ENCODE results near the gene MDFI. TPM values are rescaled to one million over a fixed set of nuclear protein-coding genes. Genes with fewer than 3 reads are reported as not detected.

The MDFI gene, protein sequence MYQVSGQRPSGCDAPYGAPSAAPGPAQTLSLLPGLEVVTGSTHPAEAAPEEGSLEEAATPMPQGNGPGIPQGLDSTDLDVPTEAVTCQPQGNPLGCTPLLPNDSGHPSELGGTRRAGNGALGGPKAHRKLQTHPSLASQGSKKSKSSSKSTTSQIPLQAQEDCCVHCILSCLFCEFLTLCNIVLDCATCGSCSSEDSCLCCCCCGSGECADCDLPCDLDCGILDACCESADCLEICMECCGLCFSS
- 7.0 and 7.6 TPM in 2 replicates for total RNA-seq

DNA sequence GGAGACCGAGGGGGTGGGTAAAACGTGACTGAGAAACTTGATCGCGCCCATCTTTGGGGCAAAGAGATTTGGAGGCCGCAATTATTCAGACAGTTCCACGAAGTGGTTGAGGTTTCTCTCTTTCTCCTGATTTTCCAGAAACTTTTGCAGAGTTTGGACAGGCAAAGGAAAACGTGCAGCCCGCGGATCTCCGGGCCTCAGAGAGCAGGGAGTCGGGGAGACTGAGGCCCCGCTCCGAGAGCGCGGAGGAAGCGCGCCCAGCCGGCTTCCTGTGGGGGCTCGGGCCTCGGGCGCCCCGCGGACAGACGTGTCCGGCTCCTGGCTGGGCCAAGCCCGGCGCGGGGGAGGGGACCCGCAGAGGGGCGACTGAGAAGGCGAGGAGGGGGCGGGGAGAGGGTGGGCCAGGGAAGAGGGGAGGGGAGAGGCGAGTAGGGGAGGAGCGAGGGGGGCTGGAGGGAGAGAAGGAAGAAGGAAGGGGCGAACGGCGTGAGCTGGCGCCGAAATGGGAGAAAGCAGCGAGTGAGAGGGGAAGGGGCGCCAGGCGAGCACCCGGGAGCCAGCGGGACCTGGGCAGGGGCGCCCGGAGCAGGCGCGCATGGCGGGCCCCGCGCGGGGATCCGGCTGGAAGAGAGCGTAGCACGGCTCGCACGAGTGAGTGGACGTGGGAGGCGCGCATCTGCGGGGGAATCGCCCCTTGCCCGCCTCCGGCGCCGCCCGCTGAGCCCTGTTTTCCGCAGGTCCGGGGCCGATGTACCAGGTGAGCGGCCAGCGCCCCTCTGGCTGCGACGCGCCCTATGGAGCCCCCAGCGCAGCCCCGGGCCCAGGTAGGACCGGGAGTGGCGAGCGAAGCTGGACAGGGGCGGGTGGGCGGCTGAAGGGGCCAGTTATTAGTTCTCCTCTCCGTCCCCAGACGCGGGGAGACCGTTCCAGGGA is at the start of gene MDFI:
MDFI (plus strand) TSS at position 467 of the 933 bp plus-strand sequence; CDS start at position 749, 282 bp downstream.

Other genes starting within 250 kb of the MDFI start
- gene FOXP4, start 92.1 kb upstream of the MDFI start, total RNA-seq, result 3.2 and 3.7 TPM in 2 replicates
- gene TFEB, start 97.1 kb downstream of the MDFI start, total RNA-seq, result 3.7 and 4.0 TPM in 2 replicates
- gene PGC, start 108.9 kb downstream of the MDFI start, total RNA-seq, result not detected in 2 replicates
- 3.3 and 3.4 TPM in 2 replicates for gene FRS3, start 141.4 kb downstream of the MDFI start, total RNA-seq
- not detected in 2 replicates for gene PRICKLE4, start 142.3 kb downstream of the MDFI start, total RNA-seq
- gene TOMM6, start 149.2 kb downstream of the MDFI start, total RNA-seq, result 367 and 380 TPM in 2 replicates

Measured in bronchus fibroblast of lung (primary cell).